OCI-LY7 (cell line): Measurements from ENCODE around the gene C16orf82. TPM values are rescaled to one million over a fixed set of nuclear protein-coding genes. Genes with fewer than 3 reads are reported as not detected.
A peak's percentile ranks its signal among the peaks of the same experiment; 100 is the strongest.

ENCODE experiments used
- BruUV-seq: library from RNA; stranded (reverse); fragments of 400-500 nt; replicated peaks from 2 replicates; lab custom pipeline; 2021; lab: Mats Ljungman, UMichigan
- CTCF ChIA-PET: fragments of 300-600 bp; sonication (Branson Sonifier 250); formaldehyde crosslinking; loops from one replicate; lab custom pipeline; 2022; ENCODE audit warnings: antibody characterized with exemption; ENCODE audit not compliant: unreplicated experiment; lab: Charles Lee
- POLR2A ChIA-PET: fragments of 300-600 bp; sonication (Branson Sonifier 250); formaldehyde crosslinking; loops from one replicate; lab custom pipeline; 2022; ENCODE audit warnings: antibody characterized with exemption; lab: Charles Lee
- DNase-seq: peaks from one replicate; pipeline ENCODE4 v3.0.0-alpha.2; 2015; ENCODE audit warnings: low spot score
- H2AFZ ChIP-seq: fragments of 200-600 bp; sonication (generic), shearing (Covaris generic); 2 replicates; pipeline ENCODE4 v1.6.1; 2014; ENCODE audit warnings: mild to moderate bottlenecking, antibody characterized with exemption, low read length, moderate library complexity
- H3K27ac ChIP-seq: fragments of 200-600 bp; sonication (generic); 2 replicates; pipeline ENCODE4 v1.5.1; 2014; ENCODE audit warnings: mixed run types, low read depth, mild to moderate bottlenecking, moderate library complexity, low read length, inconsistent platforms; ENCODE audit not compliant: poor library complexity, severe bottlenecking
- H3K36me3 ChIP-seq: fragments of 200-600 bp; sonication (generic); 2 replicates; pipeline ENCODE4 v1.6.1; 2014; ENCODE audit warnings: mild to moderate bottlenecking, antibody characterized with exemption, low read length, moderate library complexity, mixed read lengths; ENCODE audit not compliant: insufficient read depth
- H3K4me1 ChIP-seq: fragments of 200-600 bp; sonication (generic); 2 replicates; pipeline ENCODE4 v1.5.1; 2014; ENCODE audit warnings: mild to moderate bottlenecking, low read length; ENCODE audit not compliant: insufficient read depth, poor library complexity, severe bottlenecking
- H3K4me2 ChIP-seq: fragments of 200-600 bp; sonication (generic); 2 replicates; pipeline ENCODE4 v1.6.1; 2014; ENCODE audit warnings: mild to moderate bottlenecking, low read length
- H3K4me3 ChIP-seq: fragments of 200-600 bp; sonication (generic); 2 replicates; pipeline ENCODE4 v1.5.1; 2014; ENCODE audit warnings: mild to moderate bottlenecking, low read depth, low read length; ENCODE audit not compliant: poor library complexity, severe bottlenecking
- H3K79me2 ChIP-seq: fragments of 200-600 bp; sonication (generic); 2 replicates; pipeline ENCODE4 v1.6.1; 2016; ENCODE audit warnings: low read depth, mild to moderate bottlenecking, low read length, moderate library complexity, mixed read lengths; ENCODE audit not compliant: insufficient read depth
- H3K9me2 ChIP-seq: fragments of 200-600 bp; sonication (generic); 2 replicates; pipeline ENCODE4 v1.6.1; 2016; ENCODE audit warnings: mild to moderate bottlenecking, low read length, mixed read lengths; ENCODE audit not compliant: insufficient read depth
- H3K9me3 ChIP-seq: fragments of 200-600 bp; sonication (generic); 2 replicates; pipeline ENCODE4 v1.6.1; 2014; ENCODE audit warnings: mild to moderate bottlenecking, mixed run types, low read length, mixed read lengths
- H4K20me1 ChIP-seq: fragments of 200-600 bp; sonication (generic); 2 replicates; pipeline ENCODE4 v1.6.1; 2014; ENCODE audit warnings: mild to moderate bottlenecking, antibody characterized with exemption, low read length, moderate library complexity, mixed read lengths; ENCODE audit not compliant: insufficient read depth
- CTCF ChIP-seq: fragments of 200-600 bp; sonication (generic); conservative IDR thresholded peaks from 2 replicates; pipeline ENCODE4 v1.5.1; 2014; ENCODE audit warnings: mild to moderate bottlenecking, antibody characterized with exemption, low read length, moderate library complexity, mixed read lengths
- EZH2phosphoT487 ChIP-seq: fragments of 200-600 bp; sonication (generic); IDR thresholded peaks from 2 replicates; pipeline ENCODE4 v1.6.1; 2018; ENCODE audit warnings: low read depth, borderline replicate concordance, mild to moderate bottlenecking, mixed run types, antibody characterized with exemption, low read length, moderate library complexity, mixed read lengths
- intact Hi-C: fragments of 100-400 bp; cut with micrococcal nuclease; formaldehyde crosslinking; loops from one replicate; pipeline ENCODE4 v1.10.0; 2022; ENCODE audit not compliant: unreplicated experiment
- total RNA-seq, 2 experiments: library from RNA; depleted of rRNA in 1 of 2; stranded (reverse); fragments of >200 nt in 1 of 2; shearing (Covaris generic) in 1 of 2; gene quantifications; 2 replicates each; pipeline ENCODE4 v1.2.3, GENCODE V29; 2014 to 2022

The C16orf82 gene
- total RNA-seq, 2 experiments from 2014 or later = not detected

DNA sequence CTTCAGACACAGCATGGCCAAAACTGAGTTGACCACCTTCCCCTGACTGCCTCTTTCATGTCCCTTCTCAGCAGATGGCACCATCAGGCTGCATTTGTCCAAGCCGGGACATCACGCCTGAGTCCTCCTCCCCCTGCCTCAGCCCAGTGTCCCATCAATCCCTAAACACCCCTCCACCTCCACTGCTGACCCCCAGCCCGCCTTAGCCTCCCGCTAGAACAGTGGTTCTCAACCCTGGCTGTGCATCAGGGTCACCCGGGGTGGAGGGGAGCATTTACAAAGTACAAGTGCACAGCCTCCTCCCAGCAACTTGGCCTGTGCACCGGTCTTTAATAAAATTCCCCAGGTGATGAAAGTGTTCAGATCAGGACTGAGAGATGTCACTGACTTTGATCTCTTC lies 4.0 kb downstream of the C16orf82 start:
- DNase-seq = no peak
- ChIA-PET POLR2A (no interaction called here), CTCF (no interaction called here)
- H3K4me1 ChIP-seq = no peaks in the 10 kb centered on the region
- no peak for TF ChIP-seq EZH2phosphoT487
- TF ChIP-seq CTCF = no peak
- H3K4me2 ChIP-seq = no peak overlapping the region
- H3K27ac ChIP-seq = no peak overlapping the region
- H2AFZ ChIP-seq = no peak overlapping the region
- no peak overlapping the region for H3K4me3 ChIP-seq
- no peaks in the 10 kb centered on the region for H4K20me1 ChIP-seq
- H3K9me3 ChIP-seq = no peaks in the 10 kb centered on the region
- H3K36me3 ChIP-seq = no peaks in the 10 kb centered on the region
- H3K9me2 ChIP-seq = no peaks in the 10 kb centered on the region
- intact Hi-C loops = no loop called here
- BruUV-seq = no TSS peak
- H3K79me2 ChIP-seq = no peaks in the 10 kb centered on the region

DNA sequence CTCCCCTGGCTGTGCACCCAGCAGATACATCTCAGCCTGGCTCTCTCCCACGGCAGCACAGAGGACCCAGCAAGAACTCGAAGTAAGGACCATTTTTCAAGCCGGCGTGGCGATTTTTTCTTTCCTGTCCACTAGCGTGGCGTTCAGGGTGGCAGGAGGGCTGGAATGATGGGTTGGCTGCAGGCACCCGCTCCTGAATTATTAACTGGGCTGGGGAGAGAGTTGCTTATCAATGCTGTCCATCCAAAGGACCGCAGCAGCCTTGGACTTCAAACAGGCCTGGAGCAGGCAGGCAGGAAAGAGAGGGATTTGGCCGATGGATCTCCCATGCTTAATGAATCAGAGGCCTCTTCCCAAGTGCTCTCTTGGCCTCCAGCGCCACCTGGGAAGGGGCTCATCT lies 7.0 kb downstream of the C16orf82 start:
- intact Hi-C loops = no loop called here
- Histone ChIP-seq H3K79me2 (no peaks in the 10 kb centered on the region), H3K4me2 (no peak overlapping the region), H4K20me1 (no peaks in the 10 kb centered on the region), H3K9me3 (no peaks in the 10 kb centered on the region), H3K4me1 (no peaks in the 10 kb centered on the region), H3K27ac (no peak overlapping the region), H3K9me2 (no peaks in the 10 kb centered on the region), H2AFZ (no peak overlapping the region), H3K36me3 (no peaks in the 10 kb centered on the region), H3K4me3 (no peak overlapping the region)
- BruUV-seq = no TSS peak
- DNase-seq = no peak
- ChIA-PET CTCF (no interaction called here), POLR2A (no interaction called here)
- no peak for TF ChIP-seq CTCF
- no peak for TF ChIP-seq EZH2phosphoT487

GRCh38 chr16:27080895-27081294 lies 14.2 kb downstream of the C16orf82 start:
- Histone ChIP-seq H3K4me1 (no peaks in the 10 kb centered on the region), H3K4me2 (no peak overlapping the region), H3K36me3 (no peaks in the 10 kb centered on the region), H3K4me3 (no peak overlapping the region), H3K9me3 (no peaks in the 10 kb centered on the region), H4K20me1 (no peaks in the 10 kb centered on the region), H3K27ac (no peak overlapping the region), H3K79me2 (no peaks in the 10 kb centered on the region), H2AFZ (no peak overlapping the region), H3K9me2 (no peaks in the 10 kb centered on the region)
- POLR2A ChIA-PET = interaction anchor here (0.5 kb wide), 1 partner anchor 582 kb away, joined by 8 read pairs; no protein-coding TSS in a partner anchor
- peak; percentile 12 for DNase-seq
- no TSS peak for BruUV-seq
- intact Hi-C loops = no loop called here
- CTCF ChIA-PET = no interaction called here
- TF ChIP-seq CTCF (peak; percentile 67), EZH2phosphoT487 (no peak)
